Stimulated activated naive CD8-positive, alpha-beta T cell treated with anti-CD3 and anti-CD28 coated beads, Interleukin-15, amount 100 ng/mL, for 72 hours (primary cell): Measurements from ENCODE around the gene SLC43A2.
A peak's percentile ranks its signal among the peaks of the same experiment; 100 is the strongest.
"Not testable (repeated sequence)": the region's sequence is repeated elsewhere in the genome, so short reads cannot be mapped to it uniquely, and the experiment has no call there.

Experiments
- ATAC-seq: fragments of 150-1000 bp; cut with Tn5 transposase; 2 replicates; pipeline ENCODE4 v1.10.0; 2021; ENCODE audit warnings: mild to moderate bottlenecking, moderate library complexity
- DNase-seq, 2 donors: peaks; one replicate each; pipeline ENCODE4 v3.0.0; 2021 to 2022
- H3K27ac Mint-ChIP-seq, 2 donors: one replicate each; pipeline ENCODE4 v1.8.0; 2022; ENCODE audit warnings: mild to moderate bottlenecking in 2 of 2, mixed read lengths in 2 of 2, moderate library complexity in 2 of 2
- H3K27me3 Mint-ChIP-seq: one replicate; pipeline ENCODE4 v1.8.0; 2022; ENCODE audit warnings: mixed read lengths
- H3K4me1 Mint-ChIP-seq: one replicate; pipeline ENCODE4 v1.8.0; 2022; ENCODE audit warnings: mild to moderate bottlenecking, mixed read lengths
- H3K4me3 Mint-ChIP-seq, 2 donors: one replicate each; pipeline ENCODE4 v1.8.0; 2022; ENCODE audit warnings: mild to moderate bottlenecking in 2 of 2, mixed read lengths in 2 of 2, moderate library complexity in 1 of 2
- H3K9me3 Mint-ChIP-seq, 2 donors: one replicate each; pipeline ENCODE4 v1.8.0; 2022; ENCODE audit warnings: mixed read lengths in 2 of 2

Gene SLC43A2

DNA sequence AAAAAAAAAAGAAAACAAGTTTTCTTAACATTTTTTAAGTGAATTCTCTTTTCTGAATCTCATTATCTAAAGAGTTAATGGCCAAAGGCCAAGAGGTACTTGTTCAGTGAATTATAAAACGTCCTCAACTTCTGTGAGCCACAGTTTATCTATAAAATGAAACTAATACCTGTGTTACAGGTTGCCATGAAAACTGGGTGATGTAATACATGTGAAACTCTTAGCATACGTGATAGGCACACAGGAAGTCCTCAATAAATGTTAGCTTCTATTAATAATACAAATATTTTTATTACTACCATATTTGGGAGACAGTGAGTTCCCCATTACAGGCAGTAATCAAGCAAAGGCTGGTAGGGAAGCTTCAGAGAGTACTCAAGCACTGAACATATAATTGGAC is 98.8 kb downstream of the SLC43A2 start:
- Mint-ChIP-seq H3K4me1 (peaks cover 8% of the 10 kb centered on the region), H3K9me3 (no peaks in the 10 kb centered on the region), H3K27me3 (no peaks in the 10 kb centered on the region), H3K27ac (peak overlapping the region; percentile 95), H3K4me3 (no peak overlapping the region)
- ATAC-seq (peak; percentile 66), DNase-seq (no peak)

DNA sequence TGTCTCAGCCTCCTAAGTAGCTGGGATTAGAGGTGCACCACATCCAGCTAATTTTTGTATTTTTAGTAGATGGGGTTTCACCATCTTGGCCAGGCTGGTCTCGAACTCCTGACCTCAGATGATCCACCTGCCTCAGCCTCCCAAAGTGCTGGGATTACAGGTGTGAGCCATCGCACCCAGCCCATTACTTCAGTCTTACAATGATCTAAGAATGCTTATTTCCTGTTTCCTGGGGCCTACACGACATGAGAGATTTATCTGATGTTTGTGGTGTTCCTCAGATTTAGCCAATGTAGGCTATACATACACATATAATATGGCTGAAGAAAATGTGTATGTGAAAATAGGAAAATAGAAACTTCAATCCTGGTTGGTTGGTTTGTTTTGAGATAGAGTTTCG is 101.8 kb downstream of the SLC43A2 start:
- peak overlapping the region in 1 of 2 donors; percentile 27 for H3K27ac Mint-ChIP-seq
- not testable (repeated sequence) for H3K27me3 Mint-ChIP-seq, H3K4me1 Mint-ChIP-seq, H3K4me3 Mint-ChIP-seq, DNase-seq, ATAC-seq, H3K9me3 Mint-ChIP-seq

DNA sequence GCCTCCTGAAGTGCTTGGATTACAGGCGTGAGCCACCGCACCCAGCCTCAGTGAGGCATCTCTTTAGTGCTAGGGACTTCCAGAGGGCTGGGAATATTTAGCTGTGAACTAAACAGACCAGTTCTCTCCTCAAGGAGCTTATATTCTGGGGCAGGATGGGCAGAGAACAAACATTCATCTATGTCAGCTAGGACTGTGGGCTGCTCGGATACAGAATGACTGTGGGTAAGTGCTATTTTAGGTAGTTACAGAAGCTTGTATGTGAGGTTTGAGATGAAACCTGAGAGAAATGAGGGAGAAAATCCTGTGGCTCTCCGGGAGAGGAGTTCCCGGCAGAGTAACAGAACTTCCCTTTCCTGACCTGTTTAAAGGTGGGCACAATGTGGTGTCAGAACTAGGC is 106.0 kb downstream of the SLC43A2 start:
- no peak for DNase-seq
- peaks cover 15% of the 10 kb centered on the region for H3K4me1 Mint-ChIP-seq
- ATAC-seq = no peak
- no peaks in the 10 kb centered on the region for H3K9me3 Mint-ChIP-seq
- no peaks in the 10 kb centered on the region for H3K27me3 Mint-ChIP-seq
- H3K4me3 Mint-ChIP-seq = no peak overlapping the region
- H3K27ac Mint-ChIP-seq = no peak overlapping the region

DNA sequence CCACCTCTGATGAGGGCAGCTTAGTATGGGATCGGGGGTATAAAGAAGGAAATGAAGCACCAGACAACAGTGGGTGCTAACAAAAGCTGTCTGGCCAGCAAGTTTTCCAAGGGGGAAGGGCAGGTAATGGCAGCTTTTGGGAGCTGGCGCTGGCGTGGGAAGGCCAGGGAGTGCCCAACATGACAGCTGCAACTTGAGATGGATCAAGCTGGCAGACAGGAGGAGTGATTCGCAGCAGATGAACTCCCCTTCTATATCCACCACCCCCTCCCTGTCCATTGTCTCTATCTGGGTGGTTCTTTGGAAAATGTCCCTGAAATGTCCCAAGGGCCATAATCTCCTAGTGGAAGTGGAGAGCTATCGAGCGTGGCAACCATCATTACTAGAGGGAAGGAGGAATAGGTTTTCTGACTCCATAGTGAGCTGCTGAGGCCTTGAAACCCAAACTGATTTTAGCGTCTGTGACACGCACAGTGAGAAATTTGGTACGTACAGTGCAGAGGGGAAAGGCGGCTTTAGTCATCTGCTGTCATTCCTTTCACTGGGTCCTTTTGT is 107.5 kb downstream of the SLC43A2 start:
- H3K9me3 Mint-ChIP-seq = no peaks in the 10 kb centered on the region
- no peak for ATAC-seq
- H3K27me3 Mint-ChIP-seq = no peaks in the 10 kb centered on the region
- H3K27ac Mint-ChIP-seq = no peak overlapping the region
- H3K4me1 Mint-ChIP-seq = peaks cover 18% of the 10 kb centered on the region
- H3K4me3 Mint-ChIP-seq = no peak overlapping the region
- no peak for DNase-seq

DNA sequence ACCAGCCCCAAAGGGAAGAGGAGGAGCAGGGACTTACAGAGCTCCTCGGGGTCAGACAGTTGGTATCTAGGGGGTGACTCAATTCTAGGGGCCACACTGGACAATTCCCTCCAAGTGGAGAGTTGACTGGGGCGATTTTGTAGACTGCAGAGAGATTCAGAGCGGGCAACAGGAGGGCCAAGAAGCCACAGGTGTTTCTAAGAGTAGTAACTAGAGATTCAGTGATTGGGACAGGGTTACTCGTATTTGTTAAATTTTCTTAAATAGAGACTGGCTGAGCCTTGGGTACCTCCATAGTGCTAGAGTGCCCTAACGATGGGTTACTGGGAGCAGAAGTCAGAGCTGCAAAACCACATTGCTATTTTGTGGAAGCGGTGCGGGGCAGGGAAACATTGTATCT is 109.0 kb downstream of the SLC43A2 start:
- H3K27ac Mint-ChIP-seq = no peak overlapping the region
- no peaks in the 10 kb centered on the region for H3K27me3 Mint-ChIP-seq
- no peak overlapping the region for H3K4me3 Mint-ChIP-seq
- ATAC-seq (no peak), DNase-seq (no peak)
- H3K4me1 Mint-ChIP-seq = peaks cover 31% of the 10 kb centered on the region
- no peaks in the 10 kb centered on the region for H3K9me3 Mint-ChIP-seq
